HUES48 (cell line): Measurements from ENCODE around the gene CERS5.
"Not testable (repeated sequence)": the region's sequence is repeated elsewhere in the genome, so short reads cannot be mapped to it uniquely, and the experiment has no call there.

Source experiments
- H3K27ac ChIP-seq: one replicate; pipeline ENCODE4 v1.7.0; 2013; ENCODE audit warnings: low read depth, low read length, inconsistent platforms
- H3K27me3 ChIP-seq: 2 replicates; pipeline ENCODE4 v1.6.1; 2013; ENCODE audit warnings: mild to moderate bottlenecking, low read length; ENCODE audit not compliant: control insufficient read depth, insufficient read depth
- H3K36me3 ChIP-seq: 2 replicates; pipeline ENCODE4 v1.6.1; 2013; ENCODE audit warnings: low read length; ENCODE audit not compliant: control insufficient read depth, insufficient read depth
- H3K4me1 ChIP-seq: 2 replicates; pipeline ENCODE4 v1.6.1; 2013; ENCODE audit warnings: mild to moderate bottlenecking, low read length; ENCODE audit not compliant: control insufficient read depth, insufficient read depth
- H3K4me3 ChIP-seq: 2 replicates; pipeline ENCODE4 v1.5.1; 2013; ENCODE audit warnings: mild to moderate bottlenecking, low read depth, low read length
- H3K9ac ChIP-seq: 2 replicates; pipeline ENCODE4 v1.6.1; 2013; ENCODE audit warnings: mild to moderate bottlenecking, low read depth, low read length, moderate library complexity
- H3K9me3 ChIP-seq: 2 replicates; pipeline ENCODE4 v1.6.1; 2013; ENCODE audit warnings: low read length; ENCODE audit not compliant: control insufficient read depth, insufficient read depth

The CERS5 gene

GRCh38 chr12:50162230-50162629, 4.9 kb downstream of the CERS5 start:
- Histone ChIP-seq H3K9ac (no peak overlapping the region), H3K4me1 (peaks cover 3% of the 10 kb centered on the region), H3K27ac (no peak overlapping the region), H3K4me3 (no peak overlapping the region), H3K36me3 (no peaks in the 10 kb centered on the region), H3K27me3 (no peaks in the 10 kb centered on the region), H3K9me3 (no peaks in the 10 kb centered on the region)

GRCh38 chr12:50160643-50161042, 6.5 kb downstream of the CERS5 start:
- H3K4me3 ChIP-seq: no peak overlapping the region
- H3K27ac ChIP-seq: no peak overlapping the region
- no peaks in the 10 kb centered on the region for H3K36me3 ChIP-seq
- peaks cover under 1% of the 10 kb centered on the region; the same call in 1 of the 2 replicates for H3K4me1 ChIP-seq
- no peak overlapping the region for H3K9ac ChIP-seq
- H3K9me3 ChIP-seq: no peaks in the 10 kb centered on the region
- no peaks in the 10 kb centered on the region for H3K27me3 ChIP-seq

GRCh38 chr12:50157259-50157658, 9.9 kb downstream of the CERS5 start:
- Histone ChIP-seq H3K27me3 (no peaks in the 10 kb centered on the region), H3K36me3 (no peaks in the 10 kb centered on the region), H3K9ac (no peak overlapping the region), H3K4me1 (no peaks in the 10 kb centered on the region), H3K4me3 (no peak overlapping the region), H3K9me3 (no peaks in the 10 kb centered on the region), H3K27ac (no peak overlapping the region)

GRCh38 chr12:50156641-50157040, 10.5 kb downstream of the CERS5 start:
- no peak overlapping the region for H3K9ac ChIP-seq
- no peaks in the 10 kb centered on the region for H3K9me3 ChIP-seq
- H3K36me3 ChIP-seq: no peaks in the 10 kb centered on the region
- no peak overlapping the region for H3K4me3 ChIP-seq
- H3K27me3 ChIP-seq: no peaks in the 10 kb centered on the region
- H3K27ac ChIP-seq: no peak overlapping the region
- no peaks in the 10 kb centered on the region for H3K4me1 ChIP-seq

GRCh38 chr12:50154947-50155346, 12.2 kb downstream of the CERS5 start:
- H3K9me3 ChIP-seq, H3K9ac ChIP-seq, H3K36me3 ChIP-seq: not testable (repeated sequence)

GRCh38 chr12:50151047-50151687, 16.0 kb downstream of the CERS5 start:
- no peak overlapping the region for H3K27ac ChIP-seq
- H3K27me3 ChIP-seq: no peaks in the 10 kb centered on the region
- no peaks in the 10 kb centered on the region for H3K36me3 ChIP-seq
- no peak overlapping the region for H3K9ac ChIP-seq
- no peaks in the 10 kb centered on the region for H3K4me1 ChIP-seq
- H3K9me3 ChIP-seq: no peaks in the 10 kb centered on the region
- no peak overlapping the region for H3K4me3 ChIP-seq

More at GRCh38 chr12:50154947-50155346, 12.2 kb downstream of the CERS5 start:
- not testable (repeated sequence) for H3K27ac ChIP-seq, H3K4me3 ChIP-seq, H3K27me3 ChIP-seq, H3K4me1 ChIP-seq

GRCh38 chr12:50149311-50149710, 17.9 kb downstream of the CERS5 start:
- H3K27ac ChIP-seq: no peak overlapping the region
- no peak overlapping the region for H3K4me3 ChIP-seq
- no peaks in the 10 kb centered on the region for H3K4me1 ChIP-seq
- no peak overlapping the region for H3K9ac ChIP-seq
- H3K27me3 ChIP-seq: no peaks in the 10 kb centered on the region
- H3K36me3 ChIP-seq: no peaks in the 10 kb centered on the region
- no peaks in the 10 kb centered on the region for H3K9me3 ChIP-seq

- H3K9ac ChIP-seq, H3K4me1 ChIP-seq, H3K4me3 ChIP-seq, H3K27me3 ChIP-seq, H3K9me3 ChIP-seq, H3K36me3 ChIP-seq, H3K27ac ChIP-seq: not testable (repeated sequence)
Observed at GRCh38 chr12:50148011-50148410, 19.2 kb downstream of the CERS5 start.

- no peak overlapping the region for H3K9ac ChIP-seq
- H3K4me3 ChIP-seq: no peak overlapping the region
- no peak overlapping the region for H3K27ac ChIP-seq
- H3K4me1 ChIP-seq: no peaks in the 10 kb centered on the region
- no peaks in the 10 kb centered on the region for H3K9me3 ChIP-seq
- no peaks in the 10 kb centered on the region for H3K27me3 ChIP-seq
- H3K36me3 ChIP-seq: peaks cover 15% of the 10 kb centered on the region
Observed at GRCh38 chr12:50147281-50147680, 19.9 kb downstream of the CERS5 start.

- peaks cover 31% of the 10 kb centered on the region for H3K36me3 ChIP-seq
Observed at GRCh38 chr12:50145439-50145838, 21.7 kb downstream of the CERS5 start.

GRCh38 chr12:50142993-50143392, 24.2 kb downstream of the CERS5 start:
- peaks cover 54% of the 10 kb centered on the region for H3K36me3 ChIP-seq
- H3K4me3 ChIP-seq: no peak overlapping the region
- no peaks in the 10 kb centered on the region for H3K27me3 ChIP-seq
- no peaks in the 10 kb centered on the region for H3K4me1 ChIP-seq
- no peak overlapping the region for H3K27ac ChIP-seq
- H3K9me3 ChIP-seq: no peaks in the 10 kb centered on the region
- H3K9ac ChIP-seq: no peak overlapping the region

More at GRCh38 chr12:50145439-50145838, 21.7 kb downstream of the CERS5 start:
- H3K9ac ChIP-seq: no peak overlapping the region
- H3K4me3 ChIP-seq: no peak overlapping the region
- no peaks in the 10 kb centered on the region for H3K4me1 ChIP-seq
- H3K27me3 ChIP-seq: no peaks in the 10 kb centered on the region
- no peaks in the 10 kb centered on the region for H3K9me3 ChIP-seq
- H3K27ac ChIP-seq: no peak overlapping the region
